RWPE2 (cell line): ENCODE measurements around the gene KRTAP12-3.
"Not testable (repeated sequence)": the region's sequence is repeated elsewhere in the genome, so short reads cannot be mapped to it uniquely, and the experiment has no call there.

Experiments used
- ATAC-seq: fragments of 200-7000 bp; cut with Tn5 transposase; 3 replicates; pipeline ENCODE4 v1.9.1; 2021; ENCODE audit warnings: low read depth
- DNase-seq: peaks from one replicate; pipeline ENCODE4 v3.0.0-alpha.2; 2020; ENCODE audit warnings: low spot score
- H3K27ac ChIP-seq: fragments of 450-650 bp; 2 replicates; pipeline ENCODE4 v1.5.1; 2017; ENCODE audit warnings: mild to moderate bottlenecking; ENCODE audit not compliant: poor library complexity, severe bottlenecking
- H3K27me3 ChIP-seq: fragments of 250-450 bp; sonication (Bioruptor Pico); 2 replicates; pipeline ENCODE4 v1.5.1; 2021; ENCODE audit warnings: mild to moderate bottlenecking, moderate library complexity; ENCODE audit not compliant: insufficient read depth, poor library complexity, severe bottlenecking
- H3K36me3 ChIP-seq: fragments of 250-450 bp; sonication (Bioruptor Pico); 2 replicates; pipeline ENCODE4 v1.5.1; 2020; ENCODE audit warnings: low read depth, mild to moderate bottlenecking, moderate library complexity
- H3K4me1 ChIP-seq: fragments of 250-450 bp; sonication (Bioruptor Pico); 2 replicates; pipeline ENCODE4 v1.5.1; 2021; ENCODE audit warnings: mild to moderate bottlenecking, moderate library complexity; ENCODE audit not compliant: insufficient read depth, poor library complexity, severe bottlenecking
- H3K4me3 ChIP-seq: fragments of 250-450 bp; sonication (Bioruptor Pico); 2 replicates; pipeline ENCODE4 v1.5.1; 2021; ENCODE audit warnings: mild to moderate bottlenecking, moderate library complexity; ENCODE audit not compliant: severe bottlenecking
- H3K9me3 ChIP-seq: fragments of 250-450 bp; sonication (Bioruptor Pico); 2 replicates; pipeline ENCODE4 v1.5.1; 2021; ENCODE audit warnings: mild to moderate bottlenecking, moderate library complexity; ENCODE audit not compliant: severe bottlenecking
- CTCF ChIP-seq: fragments of 450-650 bp; IDR thresholded peaks from one replicate; pipeline ENCODE4 v1.5.1; 2017; ENCODE audit warnings: mild to moderate bottlenecking, moderate library complexity; ENCODE audit not compliant: poor library complexity, severe bottlenecking

The KRTAP12-3 gene

DNA sequence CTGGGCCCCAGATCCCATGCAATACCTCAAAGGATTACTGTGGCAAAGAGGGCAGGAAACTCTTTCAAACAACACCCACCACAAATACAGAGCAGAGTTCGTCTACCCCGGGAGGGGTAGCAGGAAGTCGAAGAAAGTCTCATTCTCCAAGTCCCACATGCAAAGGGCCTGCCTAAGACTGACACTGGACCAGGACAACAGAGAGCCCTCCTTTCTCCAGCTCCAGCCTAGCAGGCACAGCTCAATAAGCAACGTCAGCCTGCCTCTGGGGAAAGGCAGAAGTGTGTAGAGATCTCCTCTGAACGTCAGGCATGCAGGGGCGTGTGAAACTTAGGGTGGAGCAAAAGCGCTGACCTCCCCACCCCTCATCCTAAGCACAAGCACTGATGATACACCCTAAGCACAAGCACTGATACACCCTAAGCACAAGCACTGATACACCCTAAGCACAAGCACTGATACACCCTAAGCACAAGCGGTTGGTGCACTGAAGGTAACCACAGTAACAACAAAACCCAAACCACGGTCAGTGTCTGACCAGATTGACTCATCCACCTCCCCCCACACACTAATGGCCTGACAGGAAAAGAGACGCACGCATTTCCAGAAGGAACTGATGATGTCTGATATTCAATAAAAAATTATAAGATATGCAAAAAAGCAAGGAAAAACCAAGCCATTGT, 1.3 kb downstream of the KRTAP12-3 start:
- Histone ChIP-seq H3K9me3 (no peaks in the 10 kb centered on the region), H3K27me3 (peaks cover 13% of the 10 kb centered on the region), H3K36me3 (no peaks in the 10 kb centered on the region), H3K4me3 (no peak overlapping the region), H3K27ac (no peak overlapping the region), H3K4me1 (no peaks in the 10 kb centered on the region)
- DNase-seq (no peak), ATAC-seq (no peak)
- TF ChIP-seq CTCF = no peak

DNA sequence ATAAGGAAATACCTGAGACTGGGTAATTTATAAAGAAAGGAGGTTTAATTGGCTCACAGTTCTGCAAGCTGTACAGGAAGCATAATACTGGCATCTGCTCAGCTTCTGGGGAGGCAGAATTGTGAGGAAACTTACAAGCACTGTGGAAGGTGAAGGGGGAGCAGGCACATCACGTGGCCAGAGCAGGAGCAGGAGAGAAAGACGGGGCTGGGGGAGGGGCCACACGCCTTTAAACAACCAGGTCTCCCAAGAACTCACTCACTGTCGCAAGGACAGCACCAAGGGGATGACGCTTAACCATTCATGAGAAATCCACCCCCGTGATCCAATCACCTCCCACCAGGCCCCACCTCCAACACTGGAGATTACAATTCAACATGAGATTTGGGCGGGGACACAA, 3.8 kb downstream of the KRTAP12-3 start:
- H3K9me3 ChIP-seq, H3K4me3 ChIP-seq, DNase-seq, H3K27ac ChIP-seq, H3K4me1 ChIP-seq, H3K36me3 ChIP-seq, ATAC-seq: not testable (repeated sequence)
- peaks cover 13% of the 10 kb centered on the region for H3K27me3 ChIP-seq

DNA sequence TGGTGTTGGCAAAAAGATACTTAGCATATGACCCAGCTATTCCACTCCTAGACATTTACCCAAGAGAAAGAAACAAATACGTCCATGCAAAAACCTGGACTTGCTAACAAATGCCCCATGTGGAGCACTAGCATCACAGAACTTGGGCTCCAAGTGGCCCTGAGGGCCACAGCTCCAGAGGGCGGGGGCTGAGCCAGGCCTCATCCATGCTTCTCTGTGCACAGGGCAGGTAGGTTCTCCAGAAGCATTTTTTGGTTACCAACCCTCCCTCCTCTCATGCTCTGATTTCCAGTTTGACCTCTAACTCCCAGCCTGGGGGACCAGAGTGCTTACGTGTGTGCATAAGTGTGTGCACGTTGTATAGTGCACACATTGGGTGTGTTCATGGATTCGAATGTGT, 7.0 kb downstream of the KRTAP12-3 start:
- Histone ChIP-seq H3K36me3 (no peaks in the 10 kb centered on the region), H3K4me1 (no peaks in the 10 kb centered on the region), H3K27ac (no peak overlapping the region), H3K4me3 (no peak overlapping the region), H3K27me3 (peaks cover 10% of the 10 kb centered on the region), H3K9me3 (no peaks in the 10 kb centered on the region)
- DNase-seq = no peak
- no peak for TF ChIP-seq CTCF
- ATAC-seq = no peak

GRCh38 chr21:44666401-44667320, 8.9 kb downstream of the KRTAP12-3 start, which contains the start of gene KRTAP12-2:
Gene KRTAP12-2 (minus strand): TSS chr21:44666927. CDS start chr21:44666886, 41 bp downstream.
- Histone ChIP-seq H3K27ac (no peak within 1 kb of the TSS), H3K4me3 (no peak within 1 kb of the TSS), H3K36me3 (no peaks in the 10 kb centered on the region), H3K9me3 (peaks cover 2% of the 10 kb centered on the region), H3K27me3 (peaks cover 5% of the 10 kb centered on the region), H3K4me1 (no peaks in the 10 kb centered on the region)
- DNase-seq (no peak), ATAC-seq (no peak)
- no peak for TF ChIP-seq CTCF

- DNase-seq = no peak
- no peak overlapping the region for H3K27ac ChIP-seq
- H3K27me3 ChIP-seq = peaks cover 5% of the 10 kb centered on the region
- H3K36me3 ChIP-seq = no peaks in the 10 kb centered on the region
- no peak for TF ChIP-seq CTCF
- H3K4me1 ChIP-seq = no peaks in the 10 kb centered on the region
- no peak overlapping the region for H3K4me3 ChIP-seq
- ATAC-seq = no peak
- peaks cover 2% of the 10 kb centered on the region for H3K9me3 ChIP-seq
These were observed 9.9 kb downstream of the KRTAP12-3 start for GRCh38 chr21:44667612-44668011.
